HG03175 (cell line): ENCODE measurements around the gene KRT80.

ENCODE experiments used
- ATAC-seq: cut with Tn5 transposase; IDR thresholded peaks from one replicate; pipeline ENCODE4 v1.9.1; 2021; ENCODE audit warnings: mild to moderate bottlenecking, moderate library complexity; ENCODE audit not compliant: unreplicated experiment

The KRT80 gene

GRCh38 chr12:52141875-52142274, 49.9 kb downstream of the KRT80 start:
- no peak for ATAC-seq

- ATAC-seq, result no peak
Observed at GRCh38 chr12:52141306-52141705, 50.5 kb downstream of the KRT80 start.

GRCh38 chr12:52139579-52140062, 52.2 kb downstream of the KRT80 start:
- ATAC-seq, result no peak

GRCh38 chr12:52139147-52139546, 52.7 kb downstream of the KRT80 start:
- ATAC-seq, result no peak

GRCh38 chr12:52137746-52138145, 54.1 kb downstream of the KRT80 start:
- ATAC-seq, result no peak

- no peak for ATAC-seq
Observed at GRCh38 chr12:52132754-52133161, 59.1 kb downstream of the KRT80 start.

GRCh38 chr12:52130711-52131110, 61.1 kb downstream of the KRT80 start:
- ATAC-seq, result no peak

- ATAC-seq, result no peak
Observed at GRCh38 chr12:52127683-52128450, 63.9 kb downstream of the KRT80 start.

GRCh38 chr12:52126605-52127578, 64.9 kb downstream of the KRT80 start:
- no peak for ATAC-seq

GRCh38 chr12:52126050-52126604, 65.7 kb downstream of the KRT80 start:
- no peak for ATAC-seq

- no peak for ATAC-seq
Observed at GRCh38 chr12:52125476-52125900, 66.3 kb downstream of the KRT80 start.

GRCh38 chr12:52123487-52124186, 68.2 kb downstream of the KRT80 start:
- no peak for ATAC-seq

GRCh38 chr12:52122904-52123303, 68.9 kb downstream of the KRT80 start:
- no peak for ATAC-seq

GRCh38 chr12:52122540-52122871, 69.3 kb downstream of the KRT80 start:
- ATAC-seq, result no peak

- ATAC-seq, result no peak
Observed at GRCh38 chr12:52121824-52122539, 69.8 kb downstream of the KRT80 start.

GRCh38 chr12:52120951-52121823, 70.6 kb downstream of the KRT80 start:
- no peak for ATAC-seq

- ATAC-seq, result no peak
Observed at GRCh38 chr12:52119398-52120254, 72.2 kb downstream of the KRT80 start.
